NCI-H510A (cell line): ENCODE measurements around the gene CBY1.
A peak's percentile ranks its signal among the peaks of the same experiment; 100 is the strongest.

Source experiments
- DNase-seq: peaks from one replicate; lab custom pipeline; 2025; lab: John Stamatoyannopoulos, UW

The CBY1 gene

GRCh38 chr22:38700789-38701628, 44.6 kb downstream of the CBY1 start, which contains the start of gene JOSD1:
Gene JOSD1 (minus strand): TSS chr22:38700943. CDS start chr22:38699987, 956 bp downstream.
- peak; percentile 80 for DNase-seq

DNA sequence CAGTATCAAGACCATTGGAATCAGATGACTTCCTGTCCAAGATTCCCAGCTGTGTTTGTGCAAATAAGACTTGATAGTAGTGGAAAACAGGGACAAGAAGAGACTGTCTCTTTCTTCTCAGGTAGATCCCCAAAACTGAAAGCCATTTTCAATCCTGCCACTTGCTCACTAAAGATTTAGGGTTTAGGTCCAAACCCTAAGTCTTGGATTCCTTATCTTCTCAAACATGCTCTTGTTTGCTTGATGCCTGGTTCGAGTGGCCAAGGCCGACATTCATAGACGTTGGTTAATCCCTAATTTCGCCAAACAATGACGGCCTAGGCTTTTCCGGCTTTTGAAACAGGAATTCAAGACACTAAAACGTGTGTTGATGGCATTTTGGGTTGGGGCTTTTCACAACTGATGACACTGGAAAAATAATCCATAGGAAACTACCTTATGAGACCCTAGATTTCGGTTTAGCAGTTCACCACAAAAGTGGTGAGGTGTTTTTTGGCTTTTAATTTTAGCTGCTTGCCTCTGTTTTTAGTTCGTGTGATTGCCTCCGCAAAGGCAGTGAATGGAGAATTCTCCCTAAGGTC, 48.3 kb downstream of the CBY1 start:
- no peak for DNase-seq

GRCh38 chr22:38705235-38706100, 49.0 kb downstream of the CBY1 start, which contains the start of gene GTPBP1:
Gene GTPBP1 (plus strand): TSS chr22:38705944. CDS start chr22:38705956, 12 bp downstream.
- DNase-seq = peak; percentile 99

DNA sequence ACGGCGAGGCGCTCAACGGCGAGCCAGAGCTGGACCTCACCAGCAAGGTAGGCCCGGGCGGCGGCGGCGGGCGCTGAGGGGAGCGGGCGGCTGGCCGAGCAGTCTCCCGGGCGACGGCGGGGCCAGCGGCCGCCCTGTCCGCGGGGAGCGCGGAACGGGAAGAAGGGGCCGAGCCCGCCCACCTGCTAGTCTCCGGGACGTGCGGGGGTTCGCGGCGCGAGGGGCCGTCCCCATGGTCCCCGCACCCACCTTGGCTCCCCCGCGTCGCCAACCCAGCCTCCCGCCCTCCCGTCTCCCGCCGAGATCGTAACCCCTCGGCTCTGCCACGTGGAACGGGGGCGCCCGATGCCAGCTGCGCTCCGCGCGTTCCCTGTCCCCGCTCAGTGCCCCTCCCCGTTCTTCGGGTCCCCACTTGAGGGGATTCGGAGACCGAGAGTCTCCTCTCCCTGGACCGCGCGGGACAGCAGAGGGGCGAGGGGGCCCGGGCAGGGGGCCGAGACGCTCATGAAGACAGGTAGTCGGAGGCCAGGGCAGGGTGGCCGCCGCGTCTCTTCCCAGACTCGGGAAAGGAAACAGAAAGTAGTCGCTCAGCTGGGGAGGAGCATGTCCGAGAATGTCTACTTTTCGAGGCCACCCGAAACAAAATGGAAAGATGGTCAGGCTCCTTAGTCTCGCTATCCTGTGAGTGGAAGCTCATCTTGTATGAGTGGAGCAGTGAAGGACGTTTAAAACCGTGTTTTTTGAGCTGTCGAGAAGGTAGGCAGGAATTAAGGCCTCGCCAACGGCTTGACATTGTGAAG, 49.9 kb downstream of the CBY1 start:
- no peak for DNase-seq

- no peak for DNase-seq
Measured at GRCh38 chr22:38706901-38707195, 50.4 kb downstream of the CBY1 start.

GRCh38 chr22:38707346-38707745, 50.9 kb downstream of the CBY1 start:
- no peak for DNase-seq

DNA sequence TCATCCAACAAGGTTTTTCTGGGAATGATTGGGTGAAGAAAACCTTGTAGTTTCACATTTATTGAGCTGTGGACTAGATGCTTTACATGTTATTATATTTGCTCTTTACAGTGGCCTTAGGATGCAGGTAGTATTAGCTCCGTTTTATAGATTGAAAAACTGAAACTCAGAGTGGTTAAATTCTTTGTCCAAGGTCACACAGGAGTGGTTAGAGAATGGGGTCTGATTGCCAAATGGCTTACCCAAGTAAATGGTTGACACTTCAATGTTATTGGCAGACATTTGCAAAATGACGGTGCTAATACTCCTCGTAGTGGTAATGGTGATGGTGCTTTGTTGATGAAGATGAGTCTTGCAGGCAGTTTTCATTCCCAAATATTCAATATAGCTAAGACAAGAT, 51.5 kb downstream of the CBY1 start:
- DNase-seq = no peak

DNA sequence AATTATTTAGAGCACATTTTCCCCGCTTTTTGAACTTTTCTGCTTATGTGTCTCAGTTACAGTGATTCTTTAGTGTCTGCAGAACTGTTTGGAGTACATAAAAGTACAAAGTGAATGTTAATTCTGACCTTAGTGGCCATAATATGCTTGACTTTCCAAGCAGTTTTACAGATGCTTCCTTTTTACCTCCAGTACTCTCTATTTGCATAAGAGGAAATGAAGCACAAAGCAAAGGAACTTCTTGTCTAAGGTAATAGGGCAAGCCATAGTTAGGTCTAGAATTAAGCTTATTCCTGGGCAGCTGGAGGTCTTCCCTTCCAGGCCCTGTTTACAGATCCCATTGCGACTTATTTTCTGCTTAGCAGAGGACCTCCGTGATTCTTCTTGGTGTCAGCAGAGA, 52.9 kb downstream of the CBY1 start:
- DNase-seq = no peak

DNA sequence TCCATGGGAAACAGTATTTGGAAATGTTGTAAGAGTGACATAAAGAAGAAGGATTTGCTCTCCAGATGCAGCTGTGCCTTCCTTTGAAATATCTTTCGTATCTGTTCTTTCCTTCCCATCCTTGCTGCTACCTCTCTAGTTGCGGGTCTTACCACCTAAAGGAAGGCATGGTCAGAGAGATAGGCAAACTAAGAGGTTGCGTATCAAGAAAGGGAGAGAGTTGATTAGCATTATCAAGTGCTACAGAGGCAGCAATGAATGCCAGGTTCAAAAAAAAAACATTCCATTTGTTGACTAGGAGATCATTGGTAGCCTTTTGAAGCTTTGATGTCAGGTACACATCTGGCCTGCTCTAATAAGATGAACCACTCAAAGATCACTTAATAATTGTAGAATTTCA, 53.9 kb downstream of the CBY1 start:
- no peak for DNase-seq

DNA sequence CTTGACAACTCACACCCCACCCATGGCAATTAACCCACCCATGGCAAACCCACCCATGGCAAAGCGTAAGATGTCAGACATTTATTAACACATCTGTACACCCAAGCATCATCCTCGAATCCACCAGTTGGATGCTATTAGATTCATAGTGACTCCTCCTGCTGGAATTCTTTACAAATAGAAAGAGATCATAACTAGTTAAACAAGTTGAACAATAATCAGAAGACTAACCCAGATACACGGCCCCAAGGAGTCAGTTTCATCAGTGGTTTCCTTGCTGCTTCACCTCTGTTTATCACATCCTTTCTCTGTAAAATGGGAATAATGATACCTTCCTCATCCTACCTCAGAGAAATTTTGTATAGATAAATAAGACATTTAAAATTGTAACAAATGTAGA, 54.4 kb downstream of the CBY1 start:
- DNase-seq = no peak

- DNase-seq = no peak
Measured at GRCh38 chr22:38712486-38713207, 56.2 kb downstream of the CBY1 start.

DNA sequence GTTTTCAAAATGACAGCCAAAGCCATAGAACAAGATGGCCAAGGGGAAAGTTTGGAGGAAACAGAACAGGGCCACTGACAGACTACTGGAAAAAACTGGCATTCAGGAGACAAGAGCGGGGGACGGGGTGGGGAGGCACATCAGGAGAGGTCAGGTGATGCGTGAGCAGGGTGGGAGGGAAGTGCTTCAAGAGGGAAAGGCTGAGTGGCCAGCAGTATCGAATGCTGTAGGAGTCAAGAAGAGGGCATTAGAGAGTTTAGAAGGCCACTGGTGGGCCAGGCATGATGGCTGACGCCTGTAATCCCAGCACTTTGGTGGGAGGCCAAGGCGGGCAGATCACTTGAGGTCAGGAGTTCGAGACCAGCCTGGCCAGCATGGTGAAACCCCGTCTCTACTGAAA, 57.5 kb downstream of the CBY1 start:
- no peak for DNase-seq

DNA sequence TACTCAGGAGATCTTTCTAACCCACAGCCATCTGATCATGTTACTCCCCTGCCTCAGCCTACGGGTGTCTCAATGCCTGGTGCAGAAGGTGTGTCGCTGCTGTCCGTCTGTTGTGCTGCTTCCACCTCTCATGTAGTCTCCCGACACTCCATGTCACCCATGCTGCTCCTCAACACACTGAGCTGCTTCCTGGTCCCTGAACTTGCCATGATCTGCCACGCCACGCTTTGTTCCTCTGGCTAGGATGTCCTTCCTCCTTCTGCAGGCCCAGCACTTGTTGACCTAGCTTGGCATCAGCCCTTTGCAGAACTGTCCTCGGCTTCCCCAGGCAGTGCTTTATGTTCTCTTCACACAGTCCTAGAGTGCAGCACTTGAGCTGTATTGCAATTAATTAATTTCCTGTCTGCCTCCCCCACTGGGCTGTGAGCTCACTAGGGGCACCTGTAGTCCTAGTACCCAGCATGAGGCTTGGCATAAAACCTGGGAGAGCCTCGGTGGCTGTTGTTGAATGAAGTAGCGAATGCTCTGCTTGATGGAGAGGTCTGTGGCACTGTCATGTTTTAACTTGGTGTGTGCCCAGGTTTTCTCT, 58.8 kb downstream of the CBY1 start:
- DNase-seq = peak; percentile 69

DNA sequence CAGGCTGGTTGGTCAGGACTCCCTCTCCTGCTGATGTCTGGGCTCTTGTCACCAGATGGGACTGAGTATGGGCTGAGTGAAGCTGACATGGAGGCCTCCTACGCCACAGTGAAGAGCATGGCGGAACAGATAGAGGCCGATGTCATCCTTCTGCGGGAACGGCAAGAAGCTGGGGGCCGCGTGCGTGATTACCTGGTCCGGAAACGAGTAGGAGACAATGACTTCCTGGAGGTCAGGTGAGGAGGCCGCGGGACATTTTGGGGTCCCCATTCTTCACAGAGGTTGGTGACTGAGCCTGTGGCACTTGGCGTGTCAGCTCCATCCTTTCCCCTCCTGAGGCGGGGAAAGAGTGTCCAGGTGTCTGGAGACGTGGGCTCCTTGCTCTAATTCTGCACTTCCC, 59.4 kb downstream of the CBY1 start:
- no peak for DNase-seq

- DNase-seq = no peak
Measured at GRCh38 chr22:38716271-38716670, 59.8 kb downstream of the CBY1 start.

DNA sequence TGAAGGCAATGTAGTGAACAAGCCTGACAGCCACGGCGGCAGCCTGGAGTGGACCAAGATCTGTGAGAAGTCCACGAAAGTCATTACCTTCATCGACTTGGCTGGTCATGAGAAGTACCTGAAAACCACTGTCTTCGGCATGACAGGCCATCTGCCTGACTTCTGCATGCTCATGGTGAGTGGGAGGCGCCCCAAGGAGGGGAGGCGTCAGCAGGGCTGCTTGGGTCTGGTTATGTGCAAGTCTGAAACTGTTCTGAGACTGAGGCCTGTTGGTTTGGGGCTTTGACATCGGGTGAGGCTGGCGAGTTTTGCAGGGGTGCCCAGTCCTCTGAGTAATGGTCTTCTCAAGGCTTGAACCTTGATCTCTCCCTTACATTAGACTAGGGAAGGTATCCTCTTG, 60.4 kb downstream of the CBY1 start:
- DNase-seq = no peak

- no peak for DNase-seq
Measured at GRCh38 chr22:38717244-38717643, 60.8 kb downstream of the CBY1 start.

DNA sequence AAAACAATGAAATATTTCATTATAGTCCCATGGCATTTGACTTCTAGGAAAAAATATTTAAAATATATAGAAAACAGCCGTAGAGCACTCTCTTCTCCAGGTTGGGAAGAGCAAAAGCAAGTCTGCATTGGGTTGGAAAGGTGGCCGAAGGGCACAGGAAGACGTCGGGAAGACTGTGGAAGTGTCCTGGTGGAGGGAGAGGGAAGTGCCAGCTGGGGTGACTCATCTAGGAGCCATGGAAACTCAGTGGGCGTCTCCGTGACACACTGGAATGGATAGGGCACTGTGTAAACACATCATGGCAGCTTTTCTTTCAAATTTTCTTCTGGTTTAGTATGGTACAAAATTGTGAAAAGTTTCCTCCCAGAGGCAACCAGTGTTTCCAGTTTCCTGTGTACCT, 62.0 kb downstream of the CBY1 start:
- DNase-seq = no peak

- no peak for DNase-seq
Measured at GRCh38 chr22:38719196-38719595, 62.8 kb downstream of the CBY1 start.

- DNase-seq = no peak
Measured at GRCh38 chr22:38720350-38720749, 63.9 kb downstream of the CBY1 start.

DNA sequence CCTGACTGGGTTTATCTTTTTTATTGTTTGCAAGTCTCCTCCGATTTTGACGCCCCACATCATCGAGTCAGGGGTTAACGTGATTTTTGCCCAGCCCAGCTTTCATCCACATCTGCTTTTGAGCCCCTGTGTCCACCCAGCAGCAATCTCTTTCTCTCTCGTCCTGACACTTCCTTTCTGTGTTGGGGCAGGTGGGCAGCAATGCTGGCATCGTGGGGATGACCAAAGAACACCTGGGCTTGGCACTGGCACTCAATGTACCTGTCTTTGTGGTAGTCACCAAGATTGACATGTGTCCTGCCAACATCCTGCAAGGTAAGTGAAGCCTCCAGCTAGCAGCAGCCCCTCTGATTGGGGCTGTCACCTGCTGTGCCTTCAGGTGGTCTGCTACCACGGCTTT, 65.1 kb downstream of the CBY1 start:
- DNase-seq = no peak
